HG03066 (cell line): ENCODE measurements around the gene ARHGEF17.

ENCODE experiments used
- ATAC-seq: cut with Tn5 transposase; IDR thresholded peaks from one replicate; pipeline ENCODE4 v1.9.1; 2021; ENCODE audit warnings: low read depth; ENCODE audit not compliant: unreplicated experiment

ARHGEF17 gene

DNA sequence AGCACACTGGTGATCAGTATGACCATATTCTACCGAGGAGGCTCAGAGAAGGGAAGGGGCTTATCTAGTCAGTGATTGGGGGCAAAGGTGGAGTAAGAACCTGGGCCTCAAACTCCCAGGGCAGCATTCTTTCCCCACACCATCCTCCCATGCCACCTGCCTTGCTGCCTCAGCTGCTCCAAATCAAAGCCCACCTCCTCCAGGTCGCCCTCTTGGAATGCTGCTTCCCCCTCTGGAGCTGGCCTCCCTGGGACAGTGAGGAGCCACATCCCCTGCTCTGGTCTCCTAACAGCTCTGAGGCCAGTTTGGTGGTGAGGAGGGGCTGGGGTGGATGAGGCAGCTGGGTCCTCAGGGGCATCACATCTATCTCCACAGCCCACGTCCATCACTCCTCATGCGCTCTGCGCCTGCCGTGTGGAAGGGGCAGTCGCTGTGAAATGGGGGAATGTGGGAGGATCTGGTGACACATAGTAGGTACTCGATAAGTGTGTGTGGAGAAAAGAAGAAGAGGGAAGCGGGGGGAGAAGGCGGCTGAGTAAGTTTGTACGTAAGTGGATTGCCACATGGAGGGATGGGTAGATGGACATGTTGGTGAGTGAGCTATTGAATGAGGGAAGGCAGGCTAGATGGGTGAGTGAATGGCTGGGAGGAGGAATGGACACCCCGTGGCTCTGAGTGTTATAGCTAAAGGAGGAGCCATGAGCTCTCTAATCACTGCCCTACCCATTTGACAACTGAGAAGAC, 16.1 kb upstream of the ARHGEF17 start:
- no peak for ATAC-seq

DNA sequence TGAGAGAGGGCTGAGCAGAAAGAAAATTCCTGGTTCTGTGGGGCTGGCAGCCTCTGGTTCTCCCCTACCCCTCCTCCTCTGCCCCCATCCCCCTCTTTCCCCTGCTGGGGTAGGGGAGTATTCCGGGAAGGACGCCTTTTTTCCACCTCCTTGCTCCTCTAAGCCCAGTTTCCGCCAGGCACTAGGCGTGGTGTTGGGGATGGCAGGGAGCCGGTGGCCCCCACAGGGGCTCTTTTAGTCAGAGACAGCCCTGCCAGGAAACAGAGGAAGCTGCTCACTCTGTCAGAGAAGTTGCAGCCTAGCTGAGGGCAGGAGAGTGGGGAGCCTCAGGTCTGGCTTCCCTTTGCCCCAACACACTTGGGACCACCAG, 15.6 kb upstream of the ARHGEF17 start:
- no peak for ATAC-seq

GRCh38 chr11:73293356-73293936, 14.6 kb upstream of the ARHGEF17 start:
- no peak for ATAC-seq

- no peak for ATAC-seq
These were observed 13.5 kb upstream of the ARHGEF17 start for GRCh38 chr11:73294604-73295003.

DNA sequence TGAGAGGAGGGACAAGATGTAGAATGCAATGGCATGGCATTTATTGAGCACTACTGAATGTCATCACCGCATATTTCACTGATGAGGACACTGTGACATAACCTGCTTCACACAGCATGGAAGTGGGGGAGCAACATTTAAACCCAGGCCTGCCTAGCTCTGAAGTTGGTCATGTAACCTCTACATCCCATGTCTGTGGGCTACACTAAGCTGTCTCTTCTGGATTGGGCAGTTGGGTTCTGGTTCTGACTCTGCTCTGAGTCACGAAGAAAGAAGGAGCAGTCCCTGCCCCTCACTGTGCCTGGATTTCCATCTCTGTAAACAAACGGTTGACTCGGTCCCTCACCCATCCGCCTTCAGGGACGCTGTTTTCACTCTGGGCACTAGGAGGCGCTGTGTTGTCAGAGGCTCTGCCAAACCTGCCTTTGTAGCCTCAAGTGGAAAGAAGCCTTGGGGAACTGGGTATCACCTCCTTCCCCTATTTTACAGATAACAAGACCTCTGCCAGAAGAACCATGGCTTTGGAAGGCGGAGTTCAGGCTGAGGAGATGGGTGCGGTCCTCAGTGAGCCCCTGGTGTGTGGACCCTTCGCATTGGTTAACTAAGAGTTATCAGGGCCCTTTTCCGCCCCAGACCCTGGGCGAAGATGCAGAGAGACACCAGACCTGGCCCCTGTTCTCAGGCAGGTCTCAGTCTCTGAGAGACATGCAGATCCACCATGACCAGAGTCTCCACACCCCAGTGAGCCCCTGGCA, 12.7 kb upstream of the ARHGEF17 start:
- peak; percentile 66 for ATAC-seq

GRCh38 chr11:73295996-73296318, 12.1 kb upstream of the ARHGEF17 start:
- no peak for ATAC-seq

DNA sequence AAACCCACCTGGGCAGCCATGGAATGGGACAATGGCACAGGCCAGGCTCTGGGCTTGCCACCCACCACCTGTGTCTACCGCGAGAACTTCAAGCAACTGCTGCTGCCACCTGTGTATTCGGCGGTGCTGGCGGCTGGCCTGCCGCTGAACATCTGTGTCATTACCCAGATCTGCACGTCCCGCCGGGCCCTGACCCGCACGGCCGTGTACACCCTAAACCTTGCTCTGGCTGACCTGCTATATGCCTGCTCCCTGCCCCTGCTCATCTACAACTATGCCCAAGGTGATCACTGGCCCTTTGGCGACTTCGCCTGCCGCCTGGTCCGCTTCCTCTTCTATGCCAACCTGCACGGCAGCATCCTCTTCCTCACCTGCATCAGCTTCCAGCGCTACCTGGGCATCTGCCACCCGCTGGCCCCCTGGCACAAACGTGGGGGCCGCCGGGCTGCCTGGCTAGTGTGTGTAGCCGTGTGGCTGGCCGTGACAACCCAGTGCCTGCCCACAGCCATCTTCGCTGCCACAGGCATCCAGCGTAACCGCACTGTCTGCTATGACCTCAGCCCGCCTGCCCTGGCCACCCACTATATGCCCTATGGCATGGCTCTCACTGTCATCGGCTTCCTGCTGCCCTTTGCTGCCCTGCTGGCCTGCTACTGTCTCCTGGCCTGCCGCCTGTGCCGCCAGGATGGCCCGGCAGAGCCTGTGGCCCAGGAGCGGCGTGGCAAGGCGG, 11.4 kb upstream of the ARHGEF17 start:
- no peak for ATAC-seq

DNA sequence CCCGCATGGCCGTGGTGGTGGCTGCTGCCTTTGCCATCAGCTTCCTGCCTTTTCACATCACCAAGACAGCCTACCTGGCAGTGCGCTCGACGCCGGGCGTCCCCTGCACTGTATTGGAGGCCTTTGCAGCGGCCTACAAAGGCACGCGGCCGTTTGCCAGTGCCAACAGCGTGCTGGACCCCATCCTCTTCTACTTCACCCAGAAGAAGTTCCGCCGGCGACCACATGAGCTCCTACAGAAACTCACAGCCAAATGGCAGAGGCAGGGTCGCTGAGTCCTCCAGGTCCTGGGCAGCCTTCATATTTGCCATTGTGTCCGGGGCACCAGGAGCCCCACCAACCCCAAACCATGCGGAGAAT, 10.9 kb upstream of the ARHGEF17 start:
- ATAC-seq, result no peak

DNA sequence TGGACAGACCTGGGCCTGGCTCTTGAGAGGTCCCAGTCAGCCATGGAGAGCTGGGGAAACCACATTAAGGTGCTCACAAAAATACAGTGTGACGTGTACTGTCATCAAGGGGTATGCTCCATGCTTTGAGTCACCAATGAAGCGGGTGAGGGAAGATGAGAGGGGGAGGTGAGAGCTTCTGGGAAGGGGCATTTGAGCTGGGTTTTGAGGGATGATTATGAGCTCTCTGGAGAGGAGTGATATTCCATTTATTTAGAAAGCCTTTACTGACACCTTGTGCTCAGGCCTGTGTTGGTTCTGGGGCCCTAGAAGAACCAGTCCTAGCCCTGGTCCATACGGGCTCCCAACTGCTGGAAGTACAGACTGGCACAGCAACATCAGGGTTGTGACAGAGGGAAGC, 10.4 kb upstream of the ARHGEF17 start:
- no peak for ATAC-seq

DNA sequence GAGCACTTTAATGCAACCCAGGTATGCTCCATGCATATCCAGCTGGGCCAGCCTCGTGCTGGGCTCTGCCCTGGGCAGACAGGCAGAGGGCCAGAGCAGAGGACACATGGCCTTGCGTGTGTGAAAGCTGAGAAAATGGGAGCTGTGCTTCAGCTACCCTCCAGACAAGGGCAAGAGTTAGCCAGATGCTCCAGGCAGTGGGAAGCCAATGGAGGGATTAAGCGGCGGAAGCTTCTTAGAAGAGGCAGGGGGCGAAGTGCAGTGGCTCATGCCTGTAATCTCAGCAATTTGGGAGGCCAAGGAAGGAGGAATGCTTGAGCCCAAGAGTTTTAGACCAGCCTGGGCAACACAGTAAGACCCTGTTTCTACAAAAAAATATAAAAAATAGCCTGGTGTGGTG, 9.8 kb upstream of the ARHGEF17 start:
- no peak for ATAC-seq

DNA sequence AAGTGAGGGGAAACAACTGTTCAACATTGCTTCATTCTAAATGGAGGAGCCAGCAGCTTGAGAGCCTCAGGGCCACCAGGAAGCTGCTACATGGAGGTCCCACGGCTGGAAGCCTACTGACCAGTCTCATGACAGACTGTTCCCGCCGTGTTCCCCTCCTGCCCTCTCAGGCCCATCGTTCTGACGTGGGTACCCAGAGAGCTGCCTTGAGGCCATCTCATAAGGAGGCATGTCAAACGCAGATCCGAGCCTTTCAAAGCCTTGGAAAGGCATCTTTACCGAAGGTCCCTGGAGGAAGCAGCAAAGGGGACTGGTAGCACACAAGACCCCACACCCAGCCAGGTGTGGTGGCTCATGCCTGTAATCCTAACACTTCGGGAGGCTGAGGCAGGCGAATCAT, 8.3 kb upstream of the ARHGEF17 start:
- no peak for ATAC-seq

DNA sequence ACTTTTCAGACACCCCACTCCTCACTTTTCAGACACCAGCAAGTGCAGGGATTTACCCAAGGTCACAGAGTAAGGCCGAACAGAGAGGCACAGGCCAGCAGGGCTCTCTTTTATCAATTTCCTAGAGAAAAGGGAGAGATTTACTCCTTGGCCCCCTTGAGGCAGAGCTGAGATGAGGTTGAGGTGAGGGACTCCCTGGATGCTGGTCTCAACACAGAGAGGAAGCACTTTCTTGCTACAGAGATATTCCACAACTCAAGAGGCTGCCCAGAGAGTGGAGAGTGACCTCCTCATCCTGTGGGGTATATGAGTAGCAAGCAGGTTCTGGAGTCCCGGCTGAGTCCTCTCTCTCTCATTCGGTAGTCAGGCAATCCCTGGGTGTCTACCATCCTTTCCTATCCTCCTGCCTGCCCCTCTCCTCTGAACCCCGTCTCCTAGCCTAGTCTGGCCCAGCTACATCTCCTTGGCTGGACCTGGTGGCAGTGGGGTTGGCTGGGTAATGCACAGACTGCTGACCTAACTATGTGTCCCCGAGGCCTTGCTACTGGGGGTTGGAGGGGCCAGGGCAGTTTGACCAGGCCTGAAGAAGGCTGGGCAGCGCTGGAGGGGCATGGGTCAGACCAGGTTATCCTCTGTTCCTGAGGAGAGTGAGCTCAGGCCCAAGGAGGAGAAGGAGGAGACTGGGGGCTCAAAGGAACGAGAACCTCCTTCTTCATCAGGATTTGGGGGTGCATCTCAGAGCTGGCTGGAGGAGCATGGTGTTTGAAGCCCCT, 1.8 kb upstream of the ARHGEF17 start:
- ATAC-seq, result no peak

DNA sequence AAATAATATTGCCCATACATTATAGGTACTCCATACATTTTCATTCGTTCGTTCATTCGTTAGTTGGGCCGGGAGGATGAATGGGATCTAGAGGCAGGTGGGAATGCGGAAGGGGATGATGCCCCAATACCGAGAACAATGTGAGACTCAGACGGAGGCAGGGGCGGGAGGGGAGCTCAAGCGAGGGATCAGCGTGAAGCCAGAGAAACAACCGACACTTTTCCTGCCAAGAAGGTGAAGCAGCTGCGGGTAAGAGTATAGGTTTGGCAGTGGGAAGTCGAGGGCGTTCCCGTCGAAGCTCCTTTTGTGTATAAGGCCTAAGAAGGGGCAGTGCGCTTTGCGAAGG, 1.1 kb upstream of the ARHGEF17 start:
- ATAC-seq, result no peak

GRCh38 chr11:73307323-73308002, 613 bp upstream of the ARHGEF17 start:
- peak; percentile 60 for ATAC-seq

- no peak for ATAC-seq
These were observed 1.2 kb downstream of the ARHGEF17 start for GRCh38 chr11:73308961-73309919.

DNA sequence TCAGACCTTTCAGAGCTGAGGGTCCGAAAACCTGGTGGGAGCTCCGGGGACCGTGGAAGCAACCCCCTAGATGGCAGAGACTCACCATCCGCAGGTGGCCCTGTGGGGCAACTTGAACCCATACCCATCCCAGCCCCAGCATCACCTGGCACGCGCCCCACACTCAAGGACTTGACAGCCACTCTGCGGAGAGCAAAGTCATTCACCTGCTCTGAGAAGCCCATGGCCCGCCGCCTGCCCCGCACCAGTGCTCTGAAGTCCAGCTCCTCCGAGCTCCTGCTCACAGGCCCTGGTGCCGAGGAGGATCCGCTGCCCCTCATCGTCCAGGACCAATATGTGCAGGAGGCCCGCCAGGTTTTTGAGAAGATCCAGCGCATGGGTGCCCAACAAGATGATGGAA, 2.0 kb downstream of the ARHGEF17 start:
- ATAC-seq, result no peak

- ATAC-seq, result no peak
These were observed 2.8 kb downstream of the ARHGEF17 start for GRCh38 chr11:73310661-73311393.

DNA sequence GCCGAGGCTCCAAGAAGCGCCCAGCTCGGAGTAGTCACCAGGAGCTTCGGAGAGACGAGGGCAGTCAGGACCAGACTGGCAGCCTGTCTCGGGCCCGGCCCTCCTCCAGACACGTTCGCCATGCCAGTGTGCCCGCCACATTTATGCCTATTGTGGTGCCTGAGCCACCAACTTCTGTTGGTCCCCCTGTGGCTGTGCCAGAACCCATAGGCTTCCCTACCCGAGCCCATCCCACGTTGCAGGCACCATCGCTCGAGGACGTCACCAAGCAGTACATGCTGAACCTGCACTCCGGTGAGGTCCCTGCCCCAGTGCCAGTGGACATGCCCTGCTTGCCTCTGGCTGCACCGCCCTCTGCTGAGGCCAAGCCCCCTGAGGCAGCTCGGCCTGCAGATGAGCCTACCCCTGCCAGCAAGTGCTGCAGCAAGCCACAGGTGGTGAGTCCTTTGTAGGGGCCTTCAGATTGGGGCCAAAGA, 3.4 kb downstream of the ARHGEF17 start:
- no peak for ATAC-seq
